Sigmoid colon (tissue), 7 donors: ENCODE results near the gene PHLDB2. TPM values are rescaled to one million over a fixed set of nuclear protein-coding genes. Genes with fewer than 3 reads are reported as not detected.

ENCODE experiments used
- DNase-seq: peaks from one replicate; pipeline ENCODE4 v3.0.0-alpha.2; 2019
- H3K27ac ChIP-seq, 4 donors: fragments of 200-600 bp; sonication (generic); one replicate each; pipeline ENCODE4 v1.5.1; 2016 to 2019; ENCODE audit warnings: mild to moderate bottlenecking in 1 of 4
- H3K27me3 ChIP-seq, 3 donors: fragments of 200-600 bp; sonication (generic); one replicate each; pipeline ENCODE4 v1.5.1; 2019; ENCODE audit warnings: mild to moderate bottlenecking in 1 of 3
- H3K36me3 ChIP-seq, 4 donors: fragments of 200-600 bp; sonication (generic); one replicate each; pipeline ENCODE4 v1.5.1; 2016 to 2019
- H3K4me1 ChIP-seq, 4 donors: fragments of 200-600 bp; sonication (generic); one replicate each; pipeline ENCODE4 v1.5.1; 2017 to 2019
- H3K4me3 ChIP-seq, 4 donors: fragments of 200-600 bp; sonication (generic); one replicate each; pipeline ENCODE4 v1.5.1; 2017 to 2019; ENCODE audit warnings: mild to moderate bottlenecking in 2 of 4, moderate library complexity in 1 of 4
- H3K9me3 ChIP-seq, 4 donors: fragments of 200-600 bp in 3 of 4; sonication (generic) in 3 of 4; one replicate each; pipeline versions ENCODE4 v1.5.1 to v1.6.1; 2013 to 2019
- EP300 ChIP-seq, 4 donors: sonication (generic); formaldehyde crosslinking; IDR thresholded peaks; one replicate each; pipeline ENCODE4 v1.6.1; 2017; ENCODE audit warnings: antibody characterized with exemption in 4 of 4
- POLR2A ChIP-seq, 2 donors: fragments of 450-650 bp; IDR thresholded peaks; one replicate each; pipeline ENCODE4 v1.6.1; 2016; ENCODE audit warnings: antibody characterized with exemption in 2 of 2, mild to moderate bottlenecking in 2 of 2, moderate library complexity in 2 of 2
- POLR2AphosphoS5 ChIP-seq, 4 donors: sonication (generic); formaldehyde crosslinking; IDR thresholded peaks; one replicate each; pipeline ENCODE4 v1.6.1; 2017; ENCODE audit warnings: antibody characterized with exemption in 4 of 4
- WGBS, 2 donors: extraction: QIAGEN DNeasy Blood & Tissue Kit; methylation state at CpG; one replicate each; pipeline ENCODE4 v1.1.7; 2013; 5-methylcytosine and 5-hydroxymethylcytosine counted together
- intact Hi-C: fragments of 100-400 bp; cut with DNase I; formaldehyde crosslinking; loops from one replicate; pipeline ENCODE4 v1.15.1; 2023
- polyA plus RNA-seq, 3 donors: library from polyadenylated mRNA; stranded (reverse); fragments of 200-250 nt; gene quantifications; one replicate each; pipeline ENCODE4 v1.2.3, GENCODE V29; 2013
- total RNA-seq, 4 donors: library from RNA; depleted of rRNA; stranded (reverse); fragments of >200 nt; gene quantifications; one replicate each; pipeline ENCODE4 v1.1.0, GENCODE V29; 2016
- TF ChIP-seq, protein P1 (sequence below), 4 experiments: fragments of 450-650 bp in 3 of 4; fragments of 200-600 bp in 1 of 4; IDR thresholded peaks; one replicate each; pipeline ENCODE4 v1.5.1; 2016 to 2019; ENCODE audit warnings: antibody characterized with exemption in 4 of 4, mild to moderate bottlenecking in 3 of 4, moderate library complexity in 2 of 4
- donor health status: healthy with polysubstance abuse.
- donor health status: Bipolar disorder and iron deficiency.
- donor health status: healthy.

The PHLDB2 gene
- total and polyA plus RNA-seq, 7 donors, result 4.4 to 471 (median 120) TPM

DNA sequence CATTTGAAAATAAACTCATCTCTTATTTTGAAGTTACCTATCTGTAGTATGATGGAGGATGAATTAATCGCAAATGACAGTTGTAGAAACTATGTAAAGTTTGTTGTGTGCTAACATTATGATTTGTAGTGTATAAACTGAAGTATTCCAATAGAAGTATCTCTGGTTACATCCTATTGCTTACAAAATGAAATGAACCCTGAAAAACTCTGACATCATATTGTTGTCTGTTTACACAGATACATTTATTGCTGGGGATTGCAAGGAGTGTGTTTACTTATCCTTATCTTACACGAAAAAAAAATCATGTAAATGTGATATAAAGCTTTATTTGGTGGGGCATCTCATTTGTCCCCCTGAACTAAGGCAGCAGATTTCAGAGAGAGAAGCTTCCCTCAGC is 117.2 kb downstream of the PHLDB2 start:
- intact Hi-C loops, result no loop called here
- H3K4me3 ChIP-seq, result no peak overlapping the region
- WGBS, 2 donors, result 53 to 78% methylated on average over 2 of the region's 2 CpGs
- H3K4me1 ChIP-seq, result peaks cover 0 to 21% (median 7%) of the 10 kb centered on the region in 4 donors
- H3K27ac ChIP-seq, result no peak overlapping the region
- TF ChIP-seq POLR2AphosphoS5 (IDR thresholded peaks at IDR 0.05) (no peak), POLR2A (IDR thresholded peaks at IDR 0.05) (no peak), EP300 (IDR thresholded peaks at IDR 0.05) (no peak)
- TF ChIP-seq, protein P1, sequence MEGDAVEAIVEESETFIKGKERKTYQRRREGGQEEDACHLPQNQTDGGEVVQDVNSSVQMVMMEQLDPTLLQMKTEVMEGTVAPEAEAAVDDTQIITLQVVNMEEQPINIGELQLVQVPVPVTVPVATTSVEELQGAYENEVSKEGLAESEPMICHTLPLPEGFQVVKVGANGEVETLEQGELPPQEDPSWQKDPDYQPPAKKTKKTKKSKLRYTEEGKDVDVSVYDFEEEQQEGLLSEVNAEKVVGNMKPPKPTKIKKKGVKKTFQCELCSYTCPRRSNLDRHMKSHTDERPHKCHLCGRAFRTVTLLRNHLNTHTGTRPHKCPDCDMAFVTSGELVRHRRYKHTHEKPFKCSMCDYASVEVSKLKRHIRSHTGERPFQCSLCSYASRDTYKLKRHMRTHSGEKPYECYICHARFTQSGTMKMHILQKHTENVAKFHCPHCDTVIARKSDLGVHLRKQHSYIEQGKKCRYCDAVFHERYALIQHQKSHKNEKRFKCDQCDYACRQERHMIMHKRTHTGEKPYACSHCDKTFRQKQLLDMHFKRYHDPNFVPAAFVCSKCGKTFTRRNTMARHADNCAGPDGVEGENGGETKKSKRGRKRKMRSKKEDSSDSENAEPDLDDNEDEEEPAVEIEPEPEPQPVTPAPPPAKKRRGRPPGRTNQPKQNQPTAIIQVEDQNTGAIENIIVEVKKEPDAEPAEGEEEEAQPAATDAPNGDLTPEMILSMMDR (IDR thresholded peaks at IDR 0.05), result no peak
- no peak for DNase-seq
- H3K27me3 ChIP-seq, result no peaks in the 10 kb centered on the region
- H3K36me3 ChIP-seq, result peaks cover 0 to 25% (median 1%) of the 10 kb centered on the region in 4 donors
- H3K9me3 ChIP-seq, result no peaks in the 10 kb centered on the region

DNA sequence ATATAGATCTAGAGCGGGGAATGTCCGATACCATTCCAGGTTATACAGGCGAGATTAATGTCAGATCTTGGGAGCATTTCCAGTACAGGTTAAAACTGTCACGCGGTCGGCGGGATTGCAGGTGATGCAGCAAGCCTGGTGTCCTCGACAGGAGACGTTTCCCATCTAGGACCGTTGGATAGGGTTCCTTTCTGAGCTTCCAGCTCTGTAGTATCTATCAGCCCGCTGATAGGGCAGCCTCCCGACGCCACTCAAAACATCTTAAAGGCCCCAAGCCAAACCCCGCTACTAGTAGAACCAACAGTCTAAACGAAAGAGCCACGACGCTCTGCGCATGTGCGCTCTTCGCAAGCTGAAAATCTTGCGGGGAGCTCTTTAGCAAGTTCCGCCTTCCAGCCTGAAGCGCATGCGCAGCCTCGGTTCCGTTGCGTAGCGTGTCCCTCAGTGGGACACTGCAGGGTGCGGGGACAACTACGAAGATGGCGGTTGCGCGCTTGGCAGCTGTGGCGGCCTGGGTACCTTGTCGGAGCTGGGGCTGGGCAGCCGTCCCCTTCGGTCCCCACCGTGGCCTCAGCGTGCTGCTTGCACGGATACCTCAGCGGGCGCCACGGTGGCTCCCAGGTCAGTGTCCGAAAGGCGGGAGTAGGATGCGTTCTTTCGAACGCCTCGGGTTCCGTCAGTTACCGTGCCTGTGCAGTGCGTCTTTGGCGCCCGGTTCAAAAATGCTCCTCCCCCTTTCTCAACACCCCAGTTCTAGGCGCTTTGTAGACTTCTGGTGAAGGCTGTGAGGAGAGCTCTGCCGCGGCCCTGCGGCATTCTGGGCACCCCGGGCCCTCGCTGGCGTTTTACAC is 119.7 kb downstream of the PHLDB2 start, which contains the start of gene ABHD10:
Gene ABHD10, plus strand, starts transcription at position 444 of the 851 bp plus-strand sequence. Its CDS starts 36 bp downstream, at position 480.
- Histone ChIP-seq H3K27me3 (no peaks in the 10 kb centered on the region), H3K27ac (peak within 1 kb of the TSS; percentile 83 to 87 (median 86)), H3K4me1 (peaks cover 0 to 21% (median 7%) of the 10 kb centered on the region in 4 donors), H3K36me3 (peaks cover 0 to 14% (median 1%) of the 10 kb centered on the region in 4 donors), H3K9me3 (no peaks in the 10 kb centered on the region), H3K4me3 (peak within 1 kb of the TSS; percentile 68 to 81 (median 74))
- TF ChIP-seq POLR2A (IDR thresholded peaks at IDR 0.05) (peak; percentile 83 to 89), EP300 (IDR thresholded peaks at IDR 0.05) (peak in 1 of 4 donors; percentile 42), POLR2AphosphoS5 (IDR thresholded peaks at IDR 0.05) (peak; percentile 94 to 99 (median 98))
- TF ChIP-seq, protein P1 (IDR thresholded peaks at IDR 0.05), result no peak
- 2 to 7% methylated on average over 61 of the region's 61 CpGs for WGBS, 2 donors
- peak; percentile 98 for DNase-seq
- intact Hi-C loops, result no loop called here

DNA sequence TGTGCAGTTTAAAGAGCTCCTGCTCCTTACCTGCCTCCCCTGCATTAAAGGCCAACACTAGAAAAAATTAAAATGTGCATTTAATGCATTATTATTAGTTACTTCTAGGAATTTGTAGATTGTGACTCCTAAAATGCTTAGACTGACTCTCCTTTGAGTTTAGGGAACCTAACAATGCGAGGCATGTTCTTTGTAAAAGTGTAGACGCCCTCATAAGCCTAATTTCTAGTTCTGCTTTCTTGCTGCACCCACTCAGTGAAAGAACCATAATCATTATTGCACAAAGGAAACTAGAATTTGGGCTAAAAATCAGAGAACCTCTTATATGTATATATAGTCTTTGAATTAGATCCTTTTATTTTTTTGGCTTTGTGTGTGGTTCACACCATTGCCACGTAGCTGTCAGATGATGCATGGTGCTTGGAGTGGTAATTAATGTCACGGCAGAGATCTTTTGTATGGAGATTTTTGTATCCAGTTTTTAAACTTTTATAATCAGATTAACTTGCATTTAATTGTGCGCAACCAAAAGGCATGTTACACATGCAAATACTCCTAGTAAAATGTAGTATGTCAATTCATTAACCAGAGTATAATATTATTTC is 120.5 kb downstream of the PHLDB2 start:
- Histone ChIP-seq H3K36me3 (peaks cover 0 to 6% (median 0%) of the 10 kb centered on the region in 4 donors), H3K4me1 (peaks cover 0 to 21% (median 7%) of the 10 kb centered on the region in 4 donors), H3K4me3 (peak overlapping the region; percentile 68 to 81 (median 74)), H3K27ac (peak overlapping the region; percentile 83 to 87 (median 86)), H3K27me3 (no peaks in the 10 kb centered on the region), H3K9me3 (no peaks in the 10 kb centered on the region)
- 17 to 18% methylated on average over 5 of the region's 5 CpGs for WGBS, 2 donors
- intact Hi-C loops, result no loop called here
- no peak for DNase-seq
- no peak for TF ChIP-seq POLR2AphosphoS5 (IDR thresholded peaks at IDR 0.05)
- no peak for TF ChIP-seq EP300 (IDR thresholded peaks at IDR 0.05)
- TF ChIP-seq POLR2A (IDR thresholded peaks at IDR 0.05), result no peak
- TF ChIP-seq, protein P1 (IDR thresholded peaks at IDR 0.05), result no peak

- TF ChIP-seq EP300 (IDR thresholded peaks at IDR 0.05), result no peak
- no peak for TF ChIP-seq POLR2A (IDR thresholded peaks at IDR 0.05)
- TF ChIP-seq, protein P1 (IDR thresholded peaks at IDR 0.05), result no peak
- TF ChIP-seq POLR2AphosphoS5 (IDR thresholded peaks at IDR 0.05), result no peak
- H3K9me3 ChIP-seq, result no peaks in the 10 kb centered on the region
These were observed 121.8 kb downstream of the PHLDB2 start for GRCh38 chr3:111980716-111981456.

More at GRCh38 chr3:111980716-111981456, 121.8 kb downstream of the PHLDB2 start:
- no peak overlapping the region for H3K27ac ChIP-seq
- intact Hi-C loops, result no loop called here
- H3K27me3 ChIP-seq, result no peaks in the 10 kb centered on the region
- DNase-seq, result no peak
- no peaks in the 10 kb centered on the region for H3K36me3 ChIP-seq
- H3K4me3 ChIP-seq, result no peak overlapping the region
- peaks cover 0 to 21% (median 7%) of the 10 kb centered on the region in 4 donors for H3K4me1 ChIP-seq
- WGBS, 2 donors, result 81 to 86% methylated on average over 10 of the region's 10 CpGs
